ENCODE data around the gene DDR1. TPM values are rescaled to one million over a fixed set of nuclear protein-coding genes. Genes with fewer than 3 reads are reported as not detected.

The DDR1 gene
- total RNA-seq (2022) (489 and 580 TPM in 2 replicates), Bru-seq, nascent RNA (percentile 88 among the genes with signal in this experiment), BruChase-seq, experiment 1, labeled RNA remaining after a 6-hour chase (percentile 98 among the genes with signal in this experiment), BruChase-seq, experiment 2, labeled RNA remaining after a 2-hour chase (percentile 97 among the genes with signal in this experiment)
- long read RNA-seq, transcript DDR1-232 (17 exons, 3,588 nt), result major isoform, 34 of 284 reads
- long read RNA-seq, transcript DDR1-224 (16 exons, 3,832 nt), result minor isoform, 7 of 284 reads
- long read RNA-seq, partial matches to known transcripts, result 151 of 284 reads
- long read RNA-seq, other reads (novel, unspliced or antisense), result 85 of 284 reads

- Mint-ChIP-seq H3K27ac (ENCODE audit: unreplicated experiment) (peak within 1 kb of the TSS; percentile 94), H3K36me3 (ENCODE audit: insufficient read depth, unreplicated experiment) (peaks cover 63% of the 10 kb centered on the region), H3K9me3 (ENCODE audit: low read depth, unreplicated experiment) (no peaks in the 10 kb centered on the region), H3K4me3 (ENCODE audit: low read depth, unreplicated experiment) (peak within 1 kb of the TSS; percentile 89), H3K27me3 (ENCODE audit: unreplicated experiment) (peaks cover 16% of the 10 kb centered on the region), H3K4me1 (ENCODE audit: low read depth, unreplicated experiment) (peaks cover 63% of the 10 kb centered on the region)
- TF ChIP-seq, protein P1, sequence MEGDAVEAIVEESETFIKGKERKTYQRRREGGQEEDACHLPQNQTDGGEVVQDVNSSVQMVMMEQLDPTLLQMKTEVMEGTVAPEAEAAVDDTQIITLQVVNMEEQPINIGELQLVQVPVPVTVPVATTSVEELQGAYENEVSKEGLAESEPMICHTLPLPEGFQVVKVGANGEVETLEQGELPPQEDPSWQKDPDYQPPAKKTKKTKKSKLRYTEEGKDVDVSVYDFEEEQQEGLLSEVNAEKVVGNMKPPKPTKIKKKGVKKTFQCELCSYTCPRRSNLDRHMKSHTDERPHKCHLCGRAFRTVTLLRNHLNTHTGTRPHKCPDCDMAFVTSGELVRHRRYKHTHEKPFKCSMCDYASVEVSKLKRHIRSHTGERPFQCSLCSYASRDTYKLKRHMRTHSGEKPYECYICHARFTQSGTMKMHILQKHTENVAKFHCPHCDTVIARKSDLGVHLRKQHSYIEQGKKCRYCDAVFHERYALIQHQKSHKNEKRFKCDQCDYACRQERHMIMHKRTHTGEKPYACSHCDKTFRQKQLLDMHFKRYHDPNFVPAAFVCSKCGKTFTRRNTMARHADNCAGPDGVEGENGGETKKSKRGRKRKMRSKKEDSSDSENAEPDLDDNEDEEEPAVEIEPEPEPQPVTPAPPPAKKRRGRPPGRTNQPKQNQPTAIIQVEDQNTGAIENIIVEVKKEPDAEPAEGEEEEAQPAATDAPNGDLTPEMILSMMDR (IDR thresholded peaks at IDR 0.05; ENCODE audit: unreplicated experiment), result no peak
- peak; percentile 82 for DNase-seq
- CTCF ChIA-PET, result interaction anchor here (0.6 to 6.3 kb wide), 22 partner anchors 12 to 297 kb away, joined by 3 to 50 read pairs (median 5); partner anchors contain the start of genes DHX16, GTF2H4, PSORS1C1 and VARS2
- intact Hi-C loops (cut with micrococcal nuclease; ENCODE audit: unreplicated experiment), result loop anchor here (2.0 to 10.0 kb wide), 2 partner anchors 23 to 209 kb away; partner anchors contain the start of gene DHX16
- BruUV-seq (replicated peaks), result no TSS peak
Measured at GRCh38 chr6:30883685-30884520, at the start of gene DDR1. DDR1 (plus strand) TSS chr6:30884519; CDS start chr6:30888730, 4,211 bp downstream.

GRCh38 chr6:30834646-30835045 is 49.7 kb upstream of the DDR1 start:
- intact Hi-C loops (cut with micrococcal nuclease; ENCODE audit: unreplicated experiment), result no loop called here
- CTCF ChIA-PET, result interaction anchor here (0.6 to 1.7 kb wide), 3 partner anchors 49 to 200 kb away, joined by 3 to 6 read pairs (median 5); no protein-coding TSS in a partner anchor
- no peak overlapping the region for H3K4me3 Mint-ChIP-seq (ENCODE audit: low read depth, unreplicated experiment)
- H3K27ac Mint-ChIP-seq (ENCODE audit: unreplicated experiment), result no peak overlapping the region
- TF ChIP-seq, protein P1 (IDR thresholded peaks at IDR 0.05; ENCODE audit: unreplicated experiment), result no peak
- BruUV-seq (replicated peaks), result no TSS peak
- H3K4me1 Mint-ChIP-seq (ENCODE audit: low read depth, unreplicated experiment), result peaks cover 18% of the 10 kb centered on the region
- no peaks in the 10 kb centered on the region for H3K27me3 Mint-ChIP-seq (ENCODE audit: unreplicated experiment)
- no peak for DNase-seq
- H3K36me3 Mint-ChIP-seq (ENCODE audit: insufficient read depth, unreplicated experiment), result peaks cover 12% of the 10 kb centered on the region
- H3K9me3 Mint-ChIP-seq (ENCODE audit: low read depth, unreplicated experiment), result no peaks in the 10 kb centered on the region

DNA sequence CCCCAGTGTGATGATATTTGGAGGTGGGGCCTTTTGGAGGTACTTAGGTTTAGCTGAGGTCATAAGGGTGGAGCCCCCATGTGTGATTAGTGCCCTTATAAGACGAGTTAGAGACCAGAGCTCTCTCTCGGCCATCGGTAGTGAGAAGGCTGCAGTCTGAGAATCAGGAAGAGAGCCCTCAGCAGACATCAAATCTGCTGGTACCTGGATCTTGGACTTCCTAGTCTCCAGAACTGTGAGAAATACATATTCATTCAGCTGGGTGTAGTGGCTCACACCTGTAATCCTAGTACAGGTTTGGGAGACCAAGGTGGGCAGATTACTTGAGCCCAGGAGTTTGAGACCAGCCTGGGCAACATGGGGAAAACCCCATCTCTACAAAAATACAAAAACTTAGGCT is 48.7 kb upstream of the DDR1 start:
- Mint-ChIP-seq H3K27ac (ENCODE audit: unreplicated experiment) (no peak overlapping the region), H3K4me1 (ENCODE audit: low read depth, unreplicated experiment) (peaks cover 27% of the 10 kb centered on the region), H3K4me3 (ENCODE audit: low read depth, unreplicated experiment) (no peak overlapping the region), H3K36me3 (ENCODE audit: insufficient read depth, unreplicated experiment) (peaks cover 12% of the 10 kb centered on the region), H3K9me3 (ENCODE audit: low read depth, unreplicated experiment) (no peaks in the 10 kb centered on the region), H3K27me3 (ENCODE audit: unreplicated experiment) (no peaks in the 10 kb centered on the region)
- TF ChIP-seq, protein P1 (IDR thresholded peaks at IDR 0.05; ENCODE audit: unreplicated experiment), result no peak
- no TSS peak for BruUV-seq (replicated peaks)
- no peak for DNase-seq
- CTCF ChIA-PET, result interaction anchor here (1.7 kb wide), 1 partner anchor 48 kb away, joined by 6 read pairs; no protein-coding TSS in a partner anchor
- intact Hi-C loops (cut with micrococcal nuclease; ENCODE audit: unreplicated experiment), result no loop called here

- TF ChIP-seq, protein P1 (IDR thresholded peaks at IDR 0.05; ENCODE audit: unreplicated experiment), result no peak
- peaks cover 30% of the 10 kb centered on the region for H3K4me1 Mint-ChIP-seq (ENCODE audit: low read depth, unreplicated experiment)
- no TSS peak for BruUV-seq (replicated peaks)
- no peak for DNase-seq
- H3K36me3 Mint-ChIP-seq (ENCODE audit: insufficient read depth, unreplicated experiment), result peaks cover 10% of the 10 kb centered on the region
- no peak overlapping the region for H3K27ac Mint-ChIP-seq (ENCODE audit: unreplicated experiment)
- no peaks in the 10 kb centered on the region for H3K9me3 Mint-ChIP-seq (ENCODE audit: low read depth, unreplicated experiment)
- CTCF ChIA-PET, result no interaction called here
- H3K4me3 Mint-ChIP-seq (ENCODE audit: low read depth, unreplicated experiment), result no peak overlapping the region
- intact Hi-C loops (cut with micrococcal nuclease; ENCODE audit: unreplicated experiment), result no loop called here
- no peaks in the 10 kb centered on the region for H3K27me3 Mint-ChIP-seq (ENCODE audit: unreplicated experiment)
Measured at GRCh38 chr6:30836431-30836866, 47.9 kb upstream of the DDR1 start.
